Measurements from ENCODE around the gene FAM174A.
"Not testable (repeated sequence)": the region's sequence is repeated elsewhere in the genome, so short reads cannot be mapped to it uniquely, and the experiment has no call there.

FAM174A gene

GRCh38 chr5:100577506-100577905 is 42.3 kb downstream of the FAM174A start:
- DNase-seq, result no peak

- DNase-seq, result no peak
Observed at GRCh38 chr5:100584069-100584468, 48.9 kb downstream of the FAM174A start.

GRCh38 chr5:100584889-100585288 is 49.7 kb downstream of the FAM174A start:
- DNase-seq, result no peak

GRCh38 chr5:100590867-100591266 is 55.7 kb downstream of the FAM174A start:
- no peak for DNase-seq

GRCh38 chr5:100595152-100595811 is 60.1 kb downstream of the FAM174A start:
- DNase-seq, result no peak

- no peak for DNase-seq
Observed at GRCh38 chr5:100595812-100596173, 60.6 kb downstream of the FAM174A start.

GRCh38 chr5:100598446-100598845 is 63.3 kb downstream of the FAM174A start:
- DNase-seq, result no peak

GRCh38 chr5:100600298-100600994 is 65.3 kb downstream of the FAM174A start:
- no peak for DNase-seq

- DNase-seq, result no peak
Observed at GRCh38 chr5:100603141-100603540, 68.0 kb downstream of the FAM174A start.

- DNase-seq, result not testable (repeated sequence)
Observed at GRCh38 chr5:100604021-100604420, 68.8 kb downstream of the FAM174A start.

- DNase-seq, result no peak
Observed at GRCh38 chr5:100609594-100609993, 74.4 kb downstream of the FAM174A start.

- no peak for DNase-seq
Observed at GRCh38 chr5:100614308-100614707, 79.1 kb downstream of the FAM174A start.

GRCh38 chr5:100615362-100615761 is 80.2 kb downstream of the FAM174A start:
- DNase-seq, result no peak

GRCh38 chr5:100616291-100616690 is 81.1 kb downstream of the FAM174A start:
- no peak for DNase-seq

- DNase-seq, result no peak
Observed at GRCh38 chr5:100616981-100617380, 81.8 kb downstream of the FAM174A start.

- DNase-seq, result peak; percentile 18
Observed at GRCh38 chr5:100623719-100624118, 88.5 kb downstream of the FAM174A start.

- DNase-seq, result no peak
Observed at GRCh38 chr5:100634937-100635534, 99.9 kb downstream of the FAM174A start.

Data from NCI-H1694 (cell line).